Measurements from ENCODE around the gene SLAMF8. TPM values are rescaled to one million over a fixed set of nuclear protein-coding genes. Genes with fewer than 3 reads are reported as not detected.

Gene SLAMF8
- total RNA-seq, 6 donors from 2014 or later = 4.1 to 50.3 (median 27.6) TPM

GRCh38 chr1:159825564-159825963 is 1.1 kb upstream of the SLAMF8 start:
- Histone ChIP-seq H3K27ac (no peak overlapping the region), H3K27me3 (no peaks in the 10 kb centered on the region), H3K4me1 (peaks cover 7 to 36% (median 23%) of the 10 kb centered on the region in 4 donors), H3K4me3 (no peak overlapping the region), H3K36me3 (no peaks in the 10 kb centered on the region), H3K9me3 (no peaks in the 10 kb centered on the region)
- no peak for ATAC-seq (ENCODE audit: low FRiP score in 2 of 2)
- TF ChIP-seq CTCF (IDR thresholded peaks at IDR 0.05) = no peak
- TF ChIP-seq EP300 (IDR thresholded peaks at IDR 0.05) = no peak
- no peak for TF ChIP-seq POLR2A (IDR thresholded peaks at IDR 0.05)
- TF ChIP-seq POLR2AphosphoS5 (IDR thresholded peaks at IDR 0.05) = no peak
- 45 to 59% methylated on average over 3 of the region's 3 CpGs for WGBS, 2 donors
- no peak for DNase-seq

GRCh38 chr1:159827102-159827490 is 423 bp downstream of the SLAMF8 start:
- 84 to 89% methylated on average over 6 of the region's 6 CpGs for WGBS, 2 donors
- Histone ChIP-seq H3K4me1 (peaks cover 7 to 36% (median 23%) of the 10 kb centered on the region in 4 donors), H3K36me3 (no peaks in the 10 kb centered on the region), H3K9me3 (no peaks in the 10 kb centered on the region), H3K27ac (peak overlapping the region in 3 of 4 donors; percentile 51 to 70 (median 66)), H3K4me3 (peak overlapping the region in 3 of 4 donors; percentile 8 to 37 (median 30)), H3K27me3 (no peaks in the 10 kb centered on the region)
- TF ChIP-seq CTCF (IDR thresholded peaks at IDR 0.05) (no peak), POLR2A (IDR thresholded peaks at IDR 0.05) (no peak), EP300 (IDR thresholded peaks at IDR 0.05) (no peak), POLR2AphosphoS5 (IDR thresholded peaks at IDR 0.05) (no peak)
- no peak for ATAC-seq (ENCODE audit: low FRiP score in 2 of 2)
- DNase-seq = no peak

- DNase-seq (no peak), ATAC-seq (ENCODE audit: low FRiP score in 2 of 2) (no peak)
- H3K4me3 ChIP-seq = peak overlapping the region in 3 of 4 donors; percentile 8 to 37 (median 30)
- 74 to 86% methylated on average over 3 of the region's 3 CpGs for WGBS, 2 donors
- H3K4me1 ChIP-seq = peaks cover 7 to 36% (median 23%) of the 10 kb centered on the region in 4 donors
- no peak for TF ChIP-seq POLR2A (IDR thresholded peaks at IDR 0.05)
- TF ChIP-seq POLR2AphosphoS5 (IDR thresholded peaks at IDR 0.05) = no peak
- TF ChIP-seq EP300 (IDR thresholded peaks at IDR 0.05) = no peak
- no peak for TF ChIP-seq CTCF (IDR thresholded peaks at IDR 0.05)
- H3K36me3 ChIP-seq = no peaks in the 10 kb centered on the region
- peak overlapping the region in 3 of 4 donors; percentile 51 to 70 (median 66) for H3K27ac ChIP-seq
- H3K9me3 ChIP-seq = no peaks in the 10 kb centered on the region
- H3K27me3 ChIP-seq = no peaks in the 10 kb centered on the region
These were observed 876 bp downstream of the SLAMF8 start for GRCh38 chr1:159827549-159827948.

GRCh38 chr1:159828176-159828575 is 1.5 kb downstream of the SLAMF8 start:
- no peak for ATAC-seq (ENCODE audit: low FRiP score in 2 of 2)
- H3K4me1 ChIP-seq = peaks cover 7 to 34% (median 23%) of the 10 kb centered on the region in 4 donors
- H3K4me3 ChIP-seq = peak overlapping the region in 1 of 4 donors; percentile 37

GRCh38 chr1:159828581-159829272 is 2.1 kb downstream of the SLAMF8 start:
- Histone ChIP-seq H3K27ac (peak overlapping the region in 1 of 4 donors; percentile 31), H3K4me1 (peaks cover 7 to 29% (median 23%) of the 10 kb centered on the region in 4 donors), H3K9me3 (no peaks in the 10 kb centered on the region), H3K27me3 (no peaks in the 10 kb centered on the region), H3K36me3 (no peaks in the 10 kb centered on the region), H3K4me3 (peak overlapping the region in 1 of 4 donors; percentile 37)
- DNase-seq (no peak), ATAC-seq (ENCODE audit: low FRiP score in 2 of 2) (peak in 1 of 2 donors; percentile 24)
- WGBS, 2 donors = 70 to 90% methylated on average over 11 of the region's 11 CpGs
- TF ChIP-seq CTCF (IDR thresholded peaks at IDR 0.05) = no peak
- TF ChIP-seq POLR2A (IDR thresholded peaks at IDR 0.05) = no peak
- no peak for TF ChIP-seq POLR2AphosphoS5 (IDR thresholded peaks at IDR 0.05)
- TF ChIP-seq EP300 (IDR thresholded peaks at IDR 0.05) = no peak

More at GRCh38 chr1:159828176-159828575, 1.5 kb downstream of the SLAMF8 start:
- Histone ChIP-seq H3K36me3 (no peaks in the 10 kb centered on the region), H3K27me3 (no peaks in the 10 kb centered on the region), H3K9me3 (no peaks in the 10 kb centered on the region), H3K27ac (peak overlapping the region in 1 of 4 donors; percentile 31)
- no peak for TF ChIP-seq POLR2A (IDR thresholded peaks at IDR 0.05)
- no peak for DNase-seq
- 67 to 96% methylated on average over 3 of the region's 3 CpGs for WGBS, 2 donors

Data from upper lobe of left lung (tissue), 6 donors.